Measurements from ENCODE around the gene TOR4A. TPM values are rescaled to one million over a fixed set of nuclear protein-coding genes. Genes with fewer than 3 reads are reported as not detected.

TOR4A gene
- total RNA-seq, 1 donor from 2014 or later, result 8.0 TPM

- Mint-ChIP-seq H3K9me3 (ENCODE audit: low read depth) (no peaks in the 10 kb centered on the region), H3K36me3 (ENCODE audit: insufficient read depth) (no peaks in the 10 kb centered on the region), H3K4me1 (ENCODE audit: low read depth) (peaks cover 18% of the 10 kb centered on the region), H3K27me3 (no peaks in the 10 kb centered on the region), H3K4me3 (ENCODE audit: low read depth) (no peak overlapping the region), H3K27ac (no peak overlapping the region)
- TF ChIP-seq, protein P1, sequence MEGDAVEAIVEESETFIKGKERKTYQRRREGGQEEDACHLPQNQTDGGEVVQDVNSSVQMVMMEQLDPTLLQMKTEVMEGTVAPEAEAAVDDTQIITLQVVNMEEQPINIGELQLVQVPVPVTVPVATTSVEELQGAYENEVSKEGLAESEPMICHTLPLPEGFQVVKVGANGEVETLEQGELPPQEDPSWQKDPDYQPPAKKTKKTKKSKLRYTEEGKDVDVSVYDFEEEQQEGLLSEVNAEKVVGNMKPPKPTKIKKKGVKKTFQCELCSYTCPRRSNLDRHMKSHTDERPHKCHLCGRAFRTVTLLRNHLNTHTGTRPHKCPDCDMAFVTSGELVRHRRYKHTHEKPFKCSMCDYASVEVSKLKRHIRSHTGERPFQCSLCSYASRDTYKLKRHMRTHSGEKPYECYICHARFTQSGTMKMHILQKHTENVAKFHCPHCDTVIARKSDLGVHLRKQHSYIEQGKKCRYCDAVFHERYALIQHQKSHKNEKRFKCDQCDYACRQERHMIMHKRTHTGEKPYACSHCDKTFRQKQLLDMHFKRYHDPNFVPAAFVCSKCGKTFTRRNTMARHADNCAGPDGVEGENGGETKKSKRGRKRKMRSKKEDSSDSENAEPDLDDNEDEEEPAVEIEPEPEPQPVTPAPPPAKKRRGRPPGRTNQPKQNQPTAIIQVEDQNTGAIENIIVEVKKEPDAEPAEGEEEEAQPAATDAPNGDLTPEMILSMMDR (IDR thresholded peaks at IDR 0.05; ENCODE audit: unreplicated experiment), result no peak
- DNase-seq (ENCODE audit: low spot score, unreplicated experiment), result no peak
These were observed 34.7 kb downstream of the TOR4A start for GRCh38 chr9:137311986-137312851.

DNA sequence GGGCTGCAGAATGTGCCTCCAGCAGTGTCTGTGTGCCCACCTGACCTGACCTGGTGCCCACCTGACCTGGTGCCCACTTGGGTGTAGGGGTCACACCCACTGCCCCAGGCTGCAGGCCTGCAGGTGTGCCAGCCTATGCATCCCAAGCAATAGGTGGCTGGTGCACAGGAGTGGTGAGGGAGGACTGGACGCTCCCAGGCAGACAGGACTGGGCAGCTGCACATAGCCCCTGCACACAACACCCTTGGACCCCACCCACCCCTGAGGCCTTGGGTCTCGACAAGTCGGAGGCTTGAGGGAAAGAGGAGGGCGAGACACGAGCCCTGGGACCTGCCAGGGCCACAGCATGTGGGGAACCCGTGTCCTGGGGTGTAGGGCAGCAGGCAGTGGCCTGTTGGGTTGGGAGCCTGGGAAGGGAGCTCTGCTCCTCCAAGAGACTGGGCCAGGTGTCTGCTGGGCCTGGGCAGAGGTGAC lies 35.4 kb downstream of the TOR4A start:
- Mint-ChIP-seq H3K4me3 (ENCODE audit: low read depth) (no peak overlapping the region), H3K36me3 (ENCODE audit: insufficient read depth) (no peaks in the 10 kb centered on the region), H3K27ac (no peak overlapping the region), H3K4me1 (ENCODE audit: low read depth) (peaks cover 14% of the 10 kb centered on the region), H3K9me3 (ENCODE audit: low read depth) (no peaks in the 10 kb centered on the region), H3K27me3 (no peaks in the 10 kb centered on the region)
- TF ChIP-seq, protein P1 (IDR thresholded peaks at IDR 0.05; ENCODE audit: unreplicated experiment), result no peak
- no peak for DNase-seq (ENCODE audit: low spot score, unreplicated experiment)

- DNase-seq (ENCODE audit: low spot score, unreplicated experiment), result no peak
- peaks cover 9% of the 10 kb centered on the region for H3K4me1 Mint-ChIP-seq (ENCODE audit: low read depth)
- H3K36me3 Mint-ChIP-seq (ENCODE audit: insufficient read depth), result no peaks in the 10 kb centered on the region
- no peaks in the 10 kb centered on the region for H3K9me3 Mint-ChIP-seq (ENCODE audit: low read depth)
- no peak overlapping the region for H3K4me3 Mint-ChIP-seq (ENCODE audit: low read depth)
- H3K27me3 Mint-ChIP-seq, result no peaks in the 10 kb centered on the region
- TF ChIP-seq, protein P1 (IDR thresholded peaks at IDR 0.05; ENCODE audit: unreplicated experiment), result no peak
- no peak overlapping the region for H3K27ac Mint-ChIP-seq
These were observed 35.9 kb downstream of the TOR4A start for GRCh38 chr9:137313326-137313936.

DNA sequence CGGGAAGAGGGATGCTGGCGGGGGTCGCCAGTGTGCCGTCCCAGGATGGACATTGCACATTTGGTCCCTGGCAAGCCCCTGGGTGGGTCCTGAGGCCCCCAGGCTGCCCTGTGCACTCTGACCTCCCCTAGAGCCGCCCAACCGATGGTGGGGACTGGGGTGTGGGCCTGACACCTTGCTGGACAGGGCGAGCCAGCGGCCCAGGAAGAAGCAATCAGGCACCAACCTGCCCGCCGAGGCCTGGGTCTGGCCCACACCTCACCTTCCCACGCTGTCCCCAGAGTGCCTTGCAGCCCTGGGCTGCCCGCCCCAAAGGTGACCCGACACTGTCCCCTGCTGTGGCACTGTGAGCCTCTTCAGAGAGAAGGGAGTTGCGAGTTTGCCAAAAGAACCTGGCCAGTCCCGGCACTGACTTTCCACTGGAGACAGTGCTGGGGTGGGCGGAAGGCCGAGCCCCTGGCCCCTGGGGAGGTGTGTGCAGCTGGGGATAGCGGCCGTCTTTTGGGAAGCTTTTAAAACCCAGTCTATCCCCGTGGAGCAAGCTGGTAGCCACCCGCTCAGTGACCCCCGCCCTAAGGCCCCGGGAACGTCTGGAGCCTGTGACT lies 36.5 kb downstream of the TOR4A start:
- peak overlapping the region; percentile 56 for H3K27ac Mint-ChIP-seq
- H3K27me3 Mint-ChIP-seq, result no peaks in the 10 kb centered on the region
- DNase-seq (ENCODE audit: low spot score, unreplicated experiment), result peak; percentile 17
- TF ChIP-seq, protein P1 (IDR thresholded peaks at IDR 0.05; ENCODE audit: unreplicated experiment), result no peak
- no peak overlapping the region for H3K4me3 Mint-ChIP-seq (ENCODE audit: low read depth)
- H3K4me1 Mint-ChIP-seq (ENCODE audit: low read depth), result peaks cover 8% of the 10 kb centered on the region
- H3K9me3 Mint-ChIP-seq (ENCODE audit: low read depth), result no peaks in the 10 kb centered on the region
- no peaks in the 10 kb centered on the region for H3K36me3 Mint-ChIP-seq (ENCODE audit: insufficient read depth)
